GM19023 (cell line): ENCODE data around the gene AXIN1.
"Not testable (repeated sequence)": the region's sequence is repeated elsewhere in the genome, so short reads cannot be mapped to it uniquely, and the experiment has no call there.

Experiments
- ATAC-seq: cut with Tn5 transposase; IDR thresholded peaks from one replicate; pipeline ENCODE4 v1.9.1; 2021; ENCODE audit warnings: mild to moderate bottlenecking, moderate library complexity; ENCODE audit not compliant: unreplicated experiment

The AXIN1 gene, protein sequence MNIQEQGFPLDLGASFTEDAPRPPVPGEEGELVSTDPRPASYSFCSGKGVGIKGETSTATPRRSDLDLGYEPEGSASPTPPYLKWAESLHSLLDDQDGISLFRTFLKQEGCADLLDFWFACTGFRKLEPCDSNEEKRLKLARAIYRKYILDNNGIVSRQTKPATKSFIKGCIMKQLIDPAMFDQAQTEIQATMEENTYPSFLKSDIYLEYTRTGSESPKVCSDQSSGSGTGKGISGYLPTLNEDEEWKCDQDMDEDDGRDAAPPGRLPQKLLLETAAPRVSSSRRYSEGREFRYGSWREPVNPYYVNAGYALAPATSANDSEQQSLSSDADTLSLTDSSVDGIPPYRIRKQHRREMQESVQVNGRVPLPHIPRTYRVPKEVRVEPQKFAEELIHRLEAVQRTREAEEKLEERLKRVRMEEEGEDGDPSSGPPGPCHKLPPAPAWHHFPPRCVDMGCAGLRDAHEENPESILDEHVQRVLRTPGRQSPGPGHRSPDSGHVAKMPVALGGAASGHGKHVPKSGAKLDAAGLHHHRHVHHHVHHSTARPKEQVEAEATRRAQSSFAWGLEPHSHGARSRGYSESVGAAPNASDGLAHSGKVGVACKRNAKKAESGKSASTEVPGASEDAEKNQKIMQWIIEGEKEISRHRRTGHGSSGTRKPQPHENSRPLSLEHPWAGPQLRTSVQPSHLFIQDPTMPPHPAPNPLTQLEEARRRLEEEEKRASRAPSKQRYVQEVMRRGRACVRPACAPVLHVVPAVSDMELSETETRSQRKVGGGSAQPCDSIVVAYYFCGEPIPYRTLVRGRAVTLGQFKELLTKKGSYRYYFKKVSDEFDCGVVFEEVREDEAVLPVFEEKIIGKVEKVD

DNA sequence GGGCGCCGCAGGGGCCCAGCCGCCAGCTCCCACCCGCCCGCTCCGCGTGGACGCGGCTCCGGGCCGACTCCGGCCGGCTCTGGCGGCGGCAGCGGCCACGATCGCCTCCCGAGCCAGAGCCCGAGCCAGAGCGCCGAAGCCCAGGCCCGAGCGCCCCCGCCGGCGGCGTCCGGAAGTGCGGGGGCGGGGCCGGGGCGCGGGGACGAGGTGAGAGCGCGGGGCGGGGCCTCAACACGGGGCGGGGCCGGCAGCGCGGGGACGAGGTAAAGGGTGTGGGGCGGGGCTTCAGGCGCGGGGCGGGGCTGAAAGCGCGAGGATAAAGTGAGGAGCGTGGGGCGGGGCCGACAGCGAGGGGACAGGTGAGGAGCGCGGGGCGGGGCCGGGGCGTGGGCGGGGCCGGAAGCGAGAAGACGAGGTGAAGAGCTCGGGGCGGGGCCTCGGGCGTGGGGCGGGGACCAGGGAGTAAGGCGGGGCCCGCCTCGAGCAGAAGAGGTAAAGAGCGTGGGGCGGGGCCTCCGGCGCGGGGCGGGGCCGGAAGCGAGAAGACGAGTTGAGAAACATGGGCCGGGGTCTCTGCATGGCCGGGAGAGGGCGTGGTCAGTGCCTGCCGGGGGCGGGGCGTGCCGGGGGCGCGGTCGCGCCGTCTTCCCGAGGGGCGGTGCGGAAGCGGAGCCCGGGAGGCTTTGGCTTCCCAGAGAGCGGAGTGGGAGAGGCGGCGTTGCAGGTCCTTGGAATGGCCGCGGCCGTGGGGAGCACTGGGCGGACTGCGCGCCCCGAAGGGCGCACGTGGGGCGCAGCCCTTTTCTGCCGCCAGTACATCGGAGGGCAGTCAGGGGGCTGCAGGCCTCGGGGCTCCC, at the start of gene AXIN1:
Gene AXIN1, minus strand, starts transcription at position 177 of the 857 bp plus-strand sequence. CDS start 5,698 bp downstream, outside the sequence.
- ATAC-seq = peak; percentile 62

DNA sequence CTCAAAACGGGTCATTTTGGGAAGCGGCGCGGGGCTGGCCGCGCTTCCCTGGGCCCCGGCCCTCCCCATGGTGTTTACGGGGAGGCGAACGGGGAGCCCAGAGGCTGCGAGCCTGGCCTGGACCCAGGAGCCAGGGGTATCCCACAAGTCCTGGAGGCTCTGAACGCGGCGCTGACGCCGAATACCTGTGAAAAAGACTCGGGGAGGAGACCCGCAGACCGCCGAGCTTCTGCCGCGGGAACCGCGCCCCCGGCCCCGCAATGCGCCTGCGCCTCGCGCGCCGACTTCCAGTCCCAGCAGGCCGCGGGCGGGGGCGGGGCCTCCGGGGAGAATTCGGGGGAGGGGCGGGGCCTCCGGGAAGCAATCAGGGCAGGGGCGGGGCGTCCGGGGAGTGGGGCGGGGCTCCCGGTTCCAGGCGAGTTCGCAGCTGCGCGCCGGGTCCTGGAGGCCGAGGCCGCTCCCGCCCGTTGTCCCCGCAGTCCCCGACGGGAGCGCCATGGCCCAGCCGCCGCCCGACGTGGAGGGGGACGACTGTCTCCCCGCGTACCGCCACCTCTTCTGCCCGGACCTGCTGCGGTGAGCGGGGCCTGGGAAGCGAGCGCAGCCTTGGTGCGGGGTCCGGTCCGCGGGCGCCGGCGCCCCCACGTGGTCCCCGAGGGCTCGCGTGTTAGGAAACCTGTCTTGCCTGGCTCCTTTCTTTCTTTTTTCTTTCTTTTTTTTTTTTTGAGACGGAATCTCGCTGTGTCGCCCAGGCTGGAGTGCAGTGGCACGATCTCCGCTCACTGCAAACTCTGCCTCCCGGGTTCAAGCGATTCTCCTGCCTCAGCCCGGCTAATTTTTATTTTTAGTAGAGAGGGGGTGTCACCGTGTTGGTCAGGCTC, 49.2 kb upstream of the AXIN1 start, which contains the start of gene DECR2:
Gene DECR2, plus strand, starts transcription at position 418 of the 881 bp plus-strand sequence. Its CDS starts 79 bp downstream, at position 497.
- peak; percentile 65 for ATAC-seq

DNA sequence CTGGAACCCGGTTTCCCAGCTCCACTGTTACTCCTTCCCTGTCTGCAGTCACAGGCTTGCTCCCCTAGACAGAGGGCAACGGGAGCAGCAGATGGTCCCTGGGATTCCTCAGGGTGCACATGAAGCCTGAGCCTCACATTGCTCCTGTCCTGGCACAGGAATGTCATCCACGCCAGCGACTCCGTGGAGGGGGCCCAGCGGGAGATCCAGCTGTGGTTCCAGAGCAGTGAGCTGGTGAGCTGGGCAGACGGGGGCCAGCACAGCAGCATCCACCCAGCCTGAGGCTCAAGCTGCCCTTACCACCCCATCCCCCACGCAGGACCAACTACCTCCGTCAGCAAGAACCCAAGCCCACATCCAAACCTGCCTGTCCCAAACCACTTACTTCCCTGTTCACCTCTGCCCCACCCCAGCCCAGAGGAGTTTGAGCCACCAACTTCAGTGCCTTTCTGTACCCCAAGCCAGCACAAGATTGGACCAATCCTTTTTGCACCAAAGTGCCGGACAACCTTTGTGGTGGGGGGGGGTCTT, 47.6 kb upstream of the AXIN1 start:
- ATAC-seq = no peak

DNA sequence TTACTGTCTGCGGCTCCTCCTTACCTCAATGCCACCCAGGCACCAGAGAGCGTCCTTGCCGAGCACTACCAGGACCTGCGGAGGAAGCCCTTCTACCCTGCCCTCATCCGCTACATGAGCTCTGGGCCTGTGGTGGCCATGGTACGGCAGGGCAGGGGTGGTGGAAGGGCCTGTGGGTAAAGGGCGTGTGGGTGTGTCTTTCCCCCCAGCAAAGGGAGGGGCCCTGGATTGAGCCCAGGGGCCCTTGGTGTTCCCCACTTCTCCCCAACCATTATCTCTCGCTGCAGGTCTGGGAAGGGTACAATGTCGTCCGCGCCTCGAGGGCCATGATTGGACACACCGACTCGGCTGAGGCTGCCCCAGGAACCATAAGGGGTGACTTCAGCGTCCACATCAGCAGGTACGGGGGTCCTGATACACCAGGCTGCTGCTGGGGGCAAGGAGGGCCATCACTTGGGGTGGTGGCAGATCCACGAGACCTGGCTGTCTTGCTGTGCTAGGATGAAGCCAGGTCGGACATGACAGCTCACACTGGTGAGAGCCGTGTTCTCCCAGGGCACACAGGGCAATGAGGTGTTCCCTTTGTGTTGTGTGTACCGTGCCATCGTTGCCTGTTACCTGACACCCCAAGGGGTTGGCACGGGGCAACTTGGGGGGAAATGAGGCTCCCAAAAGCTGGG, 47.0 kb upstream of the AXIN1 start:
- ATAC-seq = no peak

DNA sequence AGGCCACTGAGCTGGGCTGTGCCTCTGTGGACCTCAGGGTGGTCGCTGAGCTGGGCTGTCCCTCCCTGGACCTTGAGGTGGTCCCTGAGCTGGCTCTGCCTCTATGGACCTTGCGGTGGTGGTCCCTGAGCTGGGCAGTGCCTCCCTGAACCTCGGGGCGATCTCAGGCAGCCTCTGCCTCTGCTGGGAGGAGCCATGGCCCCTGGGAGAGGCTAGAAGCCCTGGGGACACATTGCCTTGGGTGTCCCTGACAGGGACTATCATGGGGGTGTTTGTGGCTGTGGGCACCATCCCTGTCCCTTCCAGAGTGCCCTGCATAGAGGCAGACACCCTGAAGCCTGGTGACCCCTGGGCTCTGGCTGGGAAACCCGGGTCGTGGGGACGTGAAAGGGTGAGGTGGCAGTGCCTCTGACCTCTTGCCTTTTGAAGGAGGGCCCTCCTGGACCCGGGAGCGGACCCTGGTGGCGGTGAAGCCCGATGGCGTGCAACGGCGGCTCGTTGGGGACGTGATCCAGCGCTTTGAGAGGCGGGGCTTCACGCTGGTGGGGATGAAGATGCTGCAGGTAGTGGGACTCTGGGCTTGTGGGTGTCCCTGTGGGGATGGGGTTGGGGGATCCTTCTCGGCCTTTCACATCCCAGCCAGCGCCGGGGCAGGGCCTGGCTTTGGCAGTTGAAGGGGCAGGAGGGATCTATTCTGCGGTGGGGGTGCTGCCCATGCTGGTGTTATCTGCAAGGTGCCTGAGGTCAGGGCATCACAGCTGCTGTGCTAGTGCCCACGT, 46.2 kb upstream of the AXIN1 start:
- ATAC-seq = no peak

DNA sequence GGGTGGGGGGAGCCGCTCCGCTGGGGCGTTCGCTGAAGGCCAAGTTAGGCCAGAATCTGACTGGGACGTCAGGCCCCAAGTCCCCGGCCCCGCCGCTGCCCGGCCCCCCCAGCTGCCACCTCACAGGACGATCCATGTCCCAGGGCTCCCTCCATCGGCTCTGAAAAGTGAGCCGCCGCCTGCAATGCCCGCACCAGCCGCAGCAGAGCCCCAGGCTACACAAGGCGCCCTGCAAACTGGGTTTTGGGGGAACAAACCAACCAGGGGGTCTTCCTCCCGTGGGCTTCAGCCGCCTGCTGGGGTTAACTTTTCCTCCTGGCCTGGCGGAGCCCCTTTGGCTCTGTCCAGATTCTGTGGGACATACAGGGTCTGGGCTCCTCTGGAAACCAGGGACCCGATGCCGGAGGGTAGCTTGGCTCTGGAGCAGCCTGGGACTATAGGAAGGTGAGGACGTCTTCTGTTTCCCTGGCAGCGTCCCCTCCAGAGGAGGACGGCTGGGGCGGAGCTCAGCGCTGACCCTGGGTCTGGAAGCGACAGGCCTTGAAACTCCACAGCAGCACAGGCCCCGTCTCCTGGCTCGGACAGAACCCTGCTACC, 45.3 kb upstream of the AXIN1 start:
- no peak for ATAC-seq

DNA sequence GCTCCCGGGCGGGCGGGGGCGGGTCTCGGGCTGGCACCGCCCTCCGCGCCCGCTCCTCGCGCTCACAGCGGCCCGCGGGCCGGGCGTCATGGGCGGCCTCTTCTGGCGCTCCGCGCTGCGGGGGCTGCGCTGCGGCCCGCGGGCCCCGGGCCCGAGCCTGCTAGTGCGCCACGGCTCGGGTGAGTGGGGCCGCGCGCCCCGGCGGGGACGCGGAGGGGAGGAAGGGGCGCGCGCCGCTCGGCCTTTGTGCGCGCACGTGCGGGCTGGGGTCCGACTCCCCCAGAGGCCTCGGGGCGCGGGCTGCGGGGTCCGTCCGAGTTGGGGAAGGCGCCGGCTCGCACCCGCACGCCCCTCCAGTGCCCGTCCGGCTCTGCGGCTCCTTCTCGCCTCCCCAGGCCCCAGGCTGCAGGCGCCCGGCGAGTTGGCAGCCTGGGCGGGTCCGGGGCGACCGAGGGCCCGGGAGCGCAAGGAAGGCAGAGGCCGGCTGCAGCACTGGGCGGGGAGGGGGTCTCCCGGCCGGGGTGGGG, 44.7 kb upstream of the AXIN1 start, which contains the start of gene NME4:
Gene NME4, plus strand, starts transcription at position 65 of the 527 bp plus-strand sequence. Its CDS starts 24 bp downstream, at position 89.
- no peak for ATAC-seq

DNA sequence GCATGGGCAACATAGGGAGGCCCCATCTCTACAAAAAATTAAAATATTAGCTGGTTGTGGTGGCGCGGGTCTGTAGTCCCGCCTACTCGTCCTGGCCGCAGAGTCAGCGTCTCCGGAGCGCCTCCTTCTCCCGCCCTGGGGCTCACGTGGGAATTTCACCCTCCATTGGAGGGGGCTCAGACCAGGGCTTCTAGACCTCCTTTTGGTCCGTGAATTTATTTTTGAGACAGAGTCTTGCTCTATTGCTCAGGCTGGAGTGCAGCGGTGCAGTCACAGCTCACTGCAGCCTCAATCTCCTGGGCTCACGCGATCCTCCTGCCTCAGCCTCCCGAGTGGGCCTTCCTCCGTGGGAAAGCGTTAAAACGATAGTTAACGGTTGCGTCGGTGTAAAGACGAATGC, 44.1 kb upstream of the AXIN1 start:
- ATAC-seq = no peak

DNA sequence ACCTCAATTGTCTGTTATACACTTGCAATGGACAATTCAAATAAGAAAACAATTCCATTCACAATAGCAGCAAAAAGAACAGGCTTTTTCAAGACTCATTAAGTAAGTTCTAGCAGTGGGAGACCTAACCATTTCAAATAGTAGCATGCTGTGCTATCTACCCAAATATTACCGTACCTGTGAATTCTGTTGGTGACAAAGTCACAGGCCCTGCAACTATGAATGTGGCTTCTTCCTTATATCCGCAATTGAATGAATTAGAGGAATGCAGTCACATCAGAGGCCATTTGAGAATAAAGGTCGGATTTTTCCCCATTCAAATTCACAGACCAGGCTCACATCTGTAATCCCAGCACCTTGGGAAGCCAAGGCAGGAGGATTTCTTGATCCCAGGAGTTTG, 43.7 kb upstream of the AXIN1 start:
- ATAC-seq = no peak

DNA sequence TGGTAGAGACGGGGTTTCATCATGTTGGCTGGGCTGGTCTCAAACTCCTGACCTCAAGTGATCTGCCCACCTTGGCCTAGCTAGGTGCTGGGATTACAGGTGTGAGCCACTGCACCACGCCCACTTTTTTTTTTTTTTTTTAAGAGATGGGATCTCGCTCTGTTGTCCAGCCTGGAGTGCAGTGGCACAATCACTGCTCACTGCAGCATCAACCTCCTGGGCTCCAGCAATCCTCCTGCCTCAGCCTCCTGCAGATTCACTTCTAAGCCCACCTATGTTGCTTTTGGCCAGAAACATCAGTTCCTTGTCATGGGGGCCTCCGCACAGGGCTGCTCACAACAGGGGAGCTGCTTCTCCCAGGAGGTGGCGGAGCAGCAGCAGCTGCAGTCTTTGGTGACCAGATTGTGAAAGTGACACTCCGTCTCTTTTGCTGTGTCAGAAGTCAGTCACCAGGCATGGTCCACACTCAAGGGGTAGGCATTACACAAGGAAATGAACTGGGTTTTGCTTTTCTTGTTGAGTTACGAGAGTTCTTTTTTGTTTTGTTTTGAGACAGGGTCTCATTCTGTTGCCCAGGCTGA, 40.0 kb upstream of the AXIN1 start:
- no peak for ATAC-seq

DNA sequence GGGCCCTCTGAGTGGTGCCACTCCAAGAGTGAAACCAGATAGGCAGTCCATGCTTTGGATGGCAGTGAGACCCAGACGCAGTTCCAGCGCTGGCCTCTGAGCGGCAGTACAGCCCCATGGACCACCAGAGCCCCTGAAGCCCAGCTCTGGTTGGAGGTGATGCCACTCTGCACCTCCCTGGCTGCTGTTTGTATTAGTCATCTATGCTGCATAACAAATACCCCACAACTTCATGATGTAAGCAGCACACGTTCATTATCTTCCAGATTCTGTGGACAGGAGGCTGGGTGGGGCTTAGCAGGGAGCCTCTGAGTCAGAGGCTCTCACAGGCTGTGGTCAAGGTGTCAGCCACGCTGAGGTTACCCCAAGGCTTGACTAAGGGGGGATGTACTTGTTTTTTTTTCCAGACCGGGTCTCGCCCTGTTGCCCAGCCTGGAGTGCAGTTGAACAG, 39.4 kb upstream of the AXIN1 start:
- ATAC-seq = no peak

DNA sequence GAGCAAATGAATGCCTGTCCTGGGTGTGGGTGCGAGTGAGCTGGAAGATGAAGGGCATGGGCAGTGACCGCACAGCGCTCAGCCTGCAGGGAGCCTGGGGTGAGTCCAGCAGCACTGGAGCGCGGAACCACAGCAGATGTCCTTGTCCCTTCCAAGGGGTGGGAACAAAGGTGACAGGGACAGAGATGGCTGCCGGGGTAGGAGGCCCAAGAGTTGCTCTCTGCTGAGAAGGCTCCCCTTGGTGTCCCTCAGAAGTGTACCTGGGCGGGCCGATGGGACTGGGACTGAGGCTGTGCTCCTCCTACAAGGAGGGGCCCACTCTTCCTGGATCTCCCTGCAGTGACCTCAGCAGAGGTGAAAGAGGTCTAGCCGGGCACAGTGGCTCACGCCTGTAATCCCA, 36.8 kb upstream of the AXIN1 start:
- ATAC-seq = no peak

DNA sequence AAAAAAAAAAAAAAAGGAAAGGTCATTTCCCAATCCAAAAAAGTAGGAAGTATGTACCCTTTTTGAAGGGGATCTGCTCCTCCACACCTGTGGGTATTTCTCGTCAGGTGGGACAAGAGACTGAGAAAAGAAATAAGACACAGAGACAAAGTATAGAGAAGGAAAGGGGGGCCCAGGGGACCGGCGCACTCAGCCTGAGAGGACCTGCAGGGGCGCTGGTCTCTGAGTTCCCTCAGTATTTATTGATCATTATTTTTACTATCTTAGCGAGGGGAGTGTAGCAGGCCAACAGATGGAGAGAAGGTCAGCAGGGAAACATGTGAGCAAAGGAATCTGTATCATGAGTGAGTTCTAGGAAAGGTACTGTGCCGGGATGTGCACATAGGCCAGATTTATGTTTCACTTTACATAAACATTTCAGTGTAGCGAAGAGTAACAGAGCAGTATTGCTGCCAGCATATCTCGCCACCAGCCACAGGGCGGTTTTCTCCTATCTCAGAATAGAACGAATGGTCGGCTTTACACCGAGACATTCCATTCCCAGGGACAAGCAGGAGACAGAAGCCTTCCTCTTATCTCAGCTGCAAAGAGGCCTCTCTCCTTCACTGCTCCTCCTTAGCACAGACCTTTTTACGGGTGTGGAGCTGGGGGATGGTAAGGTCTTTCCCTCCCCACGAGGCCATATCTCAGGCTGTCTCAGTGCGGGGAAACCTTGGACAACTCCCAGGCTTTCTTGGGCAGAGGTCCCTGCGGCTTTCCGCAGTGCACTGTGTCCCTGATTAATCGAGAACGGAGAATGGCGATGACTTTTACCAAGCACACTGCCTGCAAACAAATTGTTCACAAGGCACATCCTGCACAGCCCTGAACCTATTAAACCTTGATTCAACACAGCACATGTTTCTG, 35.5 kb upstream of the AXIN1 start:
- not testable (repeated sequence) for ATAC-seq

DNA sequence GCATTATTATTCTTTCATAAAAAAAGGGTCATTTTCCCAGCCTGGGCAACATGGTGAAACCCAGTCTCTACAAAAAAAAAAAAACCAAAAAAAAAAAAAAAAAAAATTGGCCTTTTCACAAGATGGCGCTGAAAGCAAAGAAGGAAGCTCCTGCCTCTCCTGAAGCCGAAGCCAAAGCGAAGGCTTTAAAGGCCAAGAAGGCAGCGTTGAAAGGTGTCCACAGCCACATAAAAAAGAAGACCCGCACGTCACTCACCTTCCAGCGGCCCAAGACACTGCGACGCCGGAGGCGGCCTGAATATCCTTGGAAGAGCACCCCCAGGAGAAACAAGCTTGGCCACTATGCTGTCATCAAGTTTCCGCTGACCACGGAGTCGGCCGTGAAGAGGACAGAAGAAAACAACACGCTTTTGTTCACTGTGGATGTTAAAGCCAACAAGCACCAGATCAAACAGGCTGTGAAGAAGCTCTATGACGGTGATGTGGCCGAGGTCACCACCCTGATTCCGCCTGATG, 34.2 kb upstream of the AXIN1 start:
- no peak for ATAC-seq

DNA sequence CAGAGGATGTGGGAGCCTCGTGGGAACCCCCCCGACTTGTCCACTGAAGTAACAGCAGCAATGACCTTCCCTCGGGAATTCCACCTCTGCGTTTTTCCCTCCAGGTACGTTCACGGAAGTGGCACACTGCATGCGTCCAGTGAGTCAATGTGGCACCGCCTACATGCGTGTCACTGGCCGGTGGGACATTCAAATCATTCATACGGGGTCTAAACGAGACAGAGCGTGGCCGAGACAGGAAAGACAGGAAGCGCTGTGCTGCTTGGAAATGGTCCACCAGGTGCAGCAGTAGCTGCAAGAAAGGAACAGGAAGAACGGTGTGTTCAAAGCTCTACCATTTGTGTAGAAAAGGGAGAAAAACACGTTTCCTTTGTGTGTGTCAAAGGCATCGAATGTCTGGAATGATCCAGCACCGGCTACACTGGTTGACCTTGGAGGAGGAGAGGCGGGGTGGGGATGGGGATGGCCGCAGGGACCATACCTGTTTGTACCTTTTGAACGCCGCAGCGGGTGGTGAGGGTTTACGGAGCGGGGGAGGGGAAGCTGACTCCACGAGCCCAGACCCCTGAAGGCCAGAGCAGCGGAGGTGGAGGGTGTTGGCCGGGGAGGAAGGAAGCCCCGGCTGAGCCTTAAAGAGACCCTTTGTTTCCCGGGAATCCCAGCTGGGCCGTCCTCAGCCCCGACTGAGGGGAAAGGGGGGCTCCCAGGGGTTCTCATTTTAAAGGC, 31.0 kb upstream of the AXIN1 start:
- ATAC-seq = no peak
